MM.1S (cell line): Measurements from ENCODE around the gene NLRP1.

ENCODE experiments used
- DNase-seq: peaks from one replicate; pipeline ENCODE4 v3.0.0-alpha.2; 2015
- H2AFZ ChIP-seq: fragments of 300-600 bp; sonication (generic); 2 replicates; pipeline ENCODE4 v1.6.0; 2016; ENCODE audit warnings: antibody characterized with exemption, low read length
- H3F3A ChIP-seq: fragments of 300-600 bp; sonication (generic); 2 replicates; pipeline ENCODE4 v1.6.1; 2016; ENCODE audit warnings: mild to moderate bottlenecking, antibody characterized with exemption, low read length, moderate library complexity, mixed read lengths; ENCODE audit not compliant: insufficient read depth
- H3K27ac ChIP-seq: fragments of 300-600 bp; sonication (generic); 2 replicates; pipeline ENCODE4 v1.5.1; 2016; ENCODE audit warnings: mild to moderate bottlenecking, low read length
- H3K27me3 ChIP-seq: fragments of 300-600 bp; sonication (generic); replicated peaks from 2 replicates; pipeline ENCODE4 v1.6.0; 2016; ENCODE audit warnings: low read length; ENCODE audit not compliant: insufficient read depth
- H3K36me3 ChIP-seq: fragments of 300-600 bp; sonication (generic); replicated peaks from 2 replicates; pipeline ENCODE4 v1.6.1; 2016; ENCODE audit warnings: mild to moderate bottlenecking, low read length, mixed read lengths; ENCODE audit not compliant: insufficient read depth
- H3K4me1 ChIP-seq: fragments of 300-600 bp; sonication (generic); 2 replicates; pipeline ENCODE4 v1.6.1; 2016; ENCODE audit warnings: low read length, mixed read lengths
- H3K4me2 ChIP-seq: fragments of 300-600 bp; sonication (generic); 2 replicates; pipeline ENCODE4 v1.6.0; 2016; ENCODE audit warnings: low read depth, low read length
- H3K4me3 ChIP-seq: fragments of 300-600 bp; sonication (generic); 2 replicates; pipeline ENCODE4 v1.5.1; 2016; ENCODE audit warnings: low read length, mixed read lengths
- H3K79me2 ChIP-seq: fragments of 300-600 bp; sonication (generic); 2 replicates; pipeline ENCODE4 v1.6.1; 2016; ENCODE audit warnings: mixed run types, low read length, mixed read lengths
- H3K9ac ChIP-seq: fragments of 300-600 bp; sonication (generic); 2 replicates; pipeline ENCODE4 v1.6.1; 2016; ENCODE audit warnings: low read length, mixed read lengths
- H3K9me2 ChIP-seq: fragments of 300-600 bp; sonication (generic); replicated peaks from 2 replicates; pipeline ENCODE4 v1.6.1; 2016; ENCODE audit warnings: mild to moderate bottlenecking, low read length, mixed read lengths; ENCODE audit not compliant: insufficient read depth
- H3K9me3 ChIP-seq: fragments of 300-600 bp; sonication (generic); replicated peaks from 2 replicates; pipeline ENCODE4 v1.6.1; 2016; ENCODE audit warnings: mild to moderate bottlenecking, low read length, mixed read lengths; ENCODE audit not compliant: insufficient read depth
- H4K20me1 ChIP-seq: fragments of 300-600 bp; sonication (generic); 2 replicates; pipeline ENCODE4 v1.6.1; 2016; ENCODE audit warnings: mild to moderate bottlenecking, low read length, moderate library complexity, mixed read lengths; ENCODE audit not compliant: insufficient read depth
- CTCF ChIP-seq: fragments of 300-600 bp; sonication (generic); IDR thresholded peaks from 2 replicates; pipeline ENCODE4 v1.5.1; 2016; ENCODE audit warnings: antibody characterized with exemption, low read length, mixed read lengths
- EZH2 ChIP-seq: fragments of 300-600 bp; sonication (generic); optimal IDR thresholded peaks from 2 replicates; pipeline ENCODE3; 2017; ENCODE audit warnings: low read depth, mild to moderate bottlenecking, antibody characterized with exemption, low read length, mixed read lengths
- EZH2phosphoT487 ChIP-seq: fragments of 300-600 bp; sonication (generic); IDR thresholded peaks from 2 replicates; pipeline ENCODE4 v1.6.1; 2018; ENCODE audit warnings: antibody characterized with exemption, low read length

NLRP1 gene

GRCh38 chr17:5587438-5588032 lies 3.2 kb upstream of the NLRP1 start:
- Histone ChIP-seq H4K20me1 (no peaks in the 10 kb centered on the region), H3K4me3 (no peak overlapping the region), H3K36me3 (no peaks in the 10 kb centered on the region), H3K27ac (no peak overlapping the region), H3K79me2 (peaks cover 17% of the 10 kb centered on the region), H2AFZ (no peak overlapping the region), H3K9me3 (no peaks in the 10 kb centered on the region), H3K27me3 (no peaks in the 10 kb centered on the region), H3F3A (peaks cover 10% of the 10 kb centered on the region), H3K9ac (no peak overlapping the region), H3K9me2 (no peaks in the 10 kb centered on the region), H3K4me1 (peaks cover 24% of the 10 kb centered on the region), H3K4me2 (no peak overlapping the region)
- DNase-seq: peak; percentile 83
- TF ChIP-seq EZH2 (no peak), CTCF (peak; percentile 91)

- no peak for DNase-seq
- Histone ChIP-seq H2AFZ (no peak overlapping the region), H3K9me2 (no peaks in the 10 kb centered on the region), H3K4me1 (peaks cover 26% of the 10 kb centered on the region), H3K4me2 (no peak overlapping the region), H3K9ac (no peak overlapping the region), H4K20me1 (no peaks in the 10 kb centered on the region), H3F3A (peaks cover 10% of the 10 kb centered on the region), H3K9me3 (no peaks in the 10 kb centered on the region), H3K36me3 (no peaks in the 10 kb centered on the region), H3K79me2 (peaks cover 20% of the 10 kb centered on the region), H3K27ac (no peak overlapping the region), H3K27me3 (no peaks in the 10 kb centered on the region), H3K4me3 (no peak overlapping the region)
- TF ChIP-seq EZH2phosphoT487 (no peak), EZH2 (no peak), CTCF (no peak)
Measured at GRCh38 chr17:5585836-5586521, 1.7 kb upstream of the NLRP1 start.

- peak overlapping the region; percentile 72 for H3K27ac ChIP-seq
- peaks cover 32% of the 10 kb centered on the region for H3K4me1 ChIP-seq
Measured at GRCh38 chr17:5585287-5585794, 1.0 kb upstream of the NLRP1 start.

More at GRCh38 chr17:5585287-5585794, 1.0 kb upstream of the NLRP1 start:
- H3K4me2 ChIP-seq: peak overlapping the region; percentile 71
- H3F3A ChIP-seq: peaks cover 10% of the 10 kb centered on the region
- no peaks in the 10 kb centered on the region for H4K20me1 ChIP-seq
- no peak overlapping the region for H3K4me3 ChIP-seq
- TF ChIP-seq CTCF (no peak), EZH2 (no peak), EZH2phosphoT487 (no peak)
- H3K27me3 ChIP-seq: no peaks in the 10 kb centered on the region
- no peaks in the 10 kb centered on the region for H3K9me2 ChIP-seq
- H3K36me3 ChIP-seq: no peaks in the 10 kb centered on the region
- peaks cover 20% of the 10 kb centered on the region for H3K79me2 ChIP-seq
- H3K9ac ChIP-seq: peak overlapping the region; percentile 90; the same call in 1 of the 2 replicates
- peak overlapping the region; percentile 74 for H2AFZ ChIP-seq
- H3K9me3 ChIP-seq: no peaks in the 10 kb centered on the region
- DNase-seq: no peak
